Forelimb muscle (tissue), 1 donor: Measurements from ENCODE around the gene MAN2B2. TPM values are rescaled to one million over a fixed set of nuclear protein-coding genes. Genes with fewer than 3 reads are reported as not detected.
"Not testable (repeated sequence)": the region's sequence is repeated elsewhere in the genome, so short reads cannot be mapped to it uniquely, and the experiment has no call there.

Source experiments
- DNase-seq: peaks from one replicate; pipeline ENCODE4 v3.0.0-alpha.2; 2013; ENCODE audit warnings: low read depth
- polyA plus RNA-seq: library from polyadenylated mRNA; unstranded; fragments of 120-200 nt; gene quantifications from one replicate; pipeline ENCODE4 v1.2.1, GENCODE V29; 2013; ENCODE audit not compliant: insufficient read length

MAN2B2 gene
- polyA plus RNA-seq, 1 donor: 5.6 TPM

GRCh38 chr4:6641971-6642320 lies 67.0 kb downstream of the MAN2B2 start:
- no peak for DNase-seq

DNA sequence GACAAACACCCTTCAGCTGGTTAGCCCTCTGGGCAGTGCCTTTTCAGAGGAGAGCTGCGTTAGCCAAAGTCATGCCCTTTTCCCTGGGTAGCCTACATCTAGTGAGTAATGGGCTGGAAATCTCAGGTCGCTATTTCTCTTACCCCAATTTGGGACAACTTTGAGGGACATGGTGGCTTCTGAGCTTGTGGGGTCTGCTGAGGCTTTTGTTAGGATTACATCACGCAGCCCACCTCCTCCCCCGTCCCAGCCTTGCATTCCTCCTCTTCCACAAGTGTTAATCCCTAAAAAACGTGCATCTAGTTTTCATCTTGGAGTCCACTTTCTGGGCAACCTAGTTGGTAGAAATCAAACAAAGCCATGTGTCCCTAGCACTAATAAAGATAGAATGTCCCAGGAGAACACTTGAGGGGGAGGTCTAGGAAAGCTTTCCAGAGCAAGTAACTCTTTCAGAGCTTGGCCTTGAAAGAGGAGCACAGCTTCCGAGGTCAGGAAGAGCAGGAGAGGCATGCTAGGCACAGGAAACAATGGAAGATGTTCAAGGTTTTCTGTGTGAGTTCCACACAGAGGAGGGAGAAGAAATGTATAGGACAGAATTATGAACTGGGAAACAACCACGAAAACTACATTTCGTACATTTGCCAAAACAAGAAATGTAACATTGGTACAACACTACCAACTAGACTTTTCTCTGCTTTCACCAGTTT lies 68.3 kb downstream of the MAN2B2 start:
- no peak for DNase-seq

GRCh38 chr4:6644792-6645530 lies 70.0 kb downstream of the MAN2B2 start:
- DNase-seq: no peak

- DNase-seq: no peak
These were observed 72.2 kb downstream of the MAN2B2 start for GRCh38 chr4:6647169-6647568.

GRCh38 chr4:6647582-6648230 lies 72.7 kb downstream of the MAN2B2 start:
- no peak for DNase-seq

GRCh38 chr4:6649216-6649615 lies 74.2 kb downstream of the MAN2B2 start:
- DNase-seq: no peak

DNA sequence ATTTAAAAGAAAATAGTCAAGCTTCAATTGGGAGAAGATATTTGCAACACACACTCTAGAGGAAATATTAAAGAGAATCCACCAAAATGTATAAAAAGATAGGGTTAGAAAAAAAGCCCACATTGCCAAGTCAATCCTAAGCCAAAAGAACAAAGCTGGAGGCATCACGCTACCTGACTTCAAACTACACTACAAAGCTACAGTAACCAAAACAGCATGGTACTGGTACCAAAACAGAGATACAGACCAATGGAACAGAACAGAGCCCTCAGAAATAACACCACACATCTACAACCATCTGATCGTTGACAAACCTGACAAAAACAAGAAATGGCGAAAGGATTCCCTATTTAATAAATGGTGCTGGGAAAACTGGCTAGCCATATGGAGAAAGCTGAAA lies 79.2 kb downstream of the MAN2B2 start:
- DNase-seq: not testable (repeated sequence)

DNA sequence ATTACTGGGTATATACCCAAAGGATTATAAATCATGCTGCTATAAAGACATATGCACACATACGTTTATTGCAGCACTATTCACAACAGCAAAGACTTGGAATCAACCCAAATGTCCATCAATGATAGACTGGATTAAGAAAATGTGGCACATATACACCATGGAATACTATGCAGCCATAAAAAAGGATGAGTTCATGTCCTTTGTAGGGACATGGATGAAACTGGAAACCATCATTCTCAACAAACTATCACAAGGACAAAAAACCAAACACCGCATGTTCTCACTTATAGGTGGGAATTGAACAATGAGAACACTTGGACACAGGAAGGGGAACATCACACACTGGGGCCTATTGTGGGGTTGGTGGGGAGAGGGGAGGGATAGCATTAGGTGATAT lies 80.3 kb downstream of the MAN2B2 start:
- DNase-seq: not testable (repeated sequence)

GRCh38 chr4:6655924-6656323 lies 80.9 kb downstream of the MAN2B2 start:
- no peak for DNase-seq

- no peak for DNase-seq
These were observed 82.5 kb downstream of the MAN2B2 start for GRCh38 chr4:6657242-6658208.

GRCh38 chr4:6658209-6658595 lies 83.2 kb downstream of the MAN2B2 start:
- DNase-seq: no peak

DNA sequence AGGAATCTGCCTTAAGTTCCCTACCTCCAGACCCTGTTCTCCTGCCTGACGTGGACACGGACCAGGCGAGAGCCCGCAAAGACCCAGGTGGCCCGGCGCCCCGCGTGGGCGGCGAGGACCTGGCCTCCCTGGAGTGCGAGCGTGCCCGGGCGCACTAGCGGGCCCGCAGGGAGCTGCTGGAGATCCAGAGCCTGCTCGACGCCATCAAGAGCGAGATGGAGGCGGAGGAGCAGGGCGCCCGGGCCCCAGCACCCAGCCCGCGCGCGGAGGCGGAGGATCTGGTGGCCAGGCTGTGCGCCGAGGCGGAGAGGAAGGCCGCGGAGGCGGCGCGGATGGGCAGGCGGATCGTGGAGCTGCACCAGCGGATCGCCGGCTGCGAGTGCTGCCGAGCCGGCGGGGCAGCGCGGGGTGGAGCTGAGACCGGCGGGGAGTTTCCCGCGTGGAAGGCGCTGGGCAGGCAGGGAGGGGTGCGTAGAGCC lies 83.6 kb downstream of the MAN2B2 start:
- no peak for DNase-seq

DNA sequence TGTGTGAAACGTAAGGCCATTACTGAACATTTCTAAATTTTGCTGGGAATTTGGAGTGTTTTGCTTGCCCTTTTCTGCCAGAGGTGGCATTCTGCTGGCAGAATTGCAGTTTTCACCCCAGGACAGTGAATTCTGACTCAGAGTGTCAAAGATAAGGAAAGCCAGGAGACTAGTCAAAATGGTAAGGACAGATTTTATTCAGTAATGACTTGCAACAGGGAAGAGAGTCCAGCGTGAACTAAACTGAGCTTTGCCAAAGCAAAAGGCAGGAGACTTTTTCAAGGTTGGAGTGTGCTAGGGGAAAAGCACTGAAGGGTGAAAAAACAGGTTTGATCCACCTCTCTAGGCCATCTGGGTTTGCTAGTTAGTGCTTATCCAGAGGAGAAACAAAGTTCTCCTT lies 84.9 kb downstream of the MAN2B2 start:
- DNase-seq: no peak

- DNase-seq: no peak
These were observed 85.4 kb downstream of the MAN2B2 start for GRCh38 chr4:6660430-6660829.

- DNase-seq: no peak
These were observed 87.6 kb downstream of the MAN2B2 start for GRCh38 chr4:6662591-6662990.

DNA sequence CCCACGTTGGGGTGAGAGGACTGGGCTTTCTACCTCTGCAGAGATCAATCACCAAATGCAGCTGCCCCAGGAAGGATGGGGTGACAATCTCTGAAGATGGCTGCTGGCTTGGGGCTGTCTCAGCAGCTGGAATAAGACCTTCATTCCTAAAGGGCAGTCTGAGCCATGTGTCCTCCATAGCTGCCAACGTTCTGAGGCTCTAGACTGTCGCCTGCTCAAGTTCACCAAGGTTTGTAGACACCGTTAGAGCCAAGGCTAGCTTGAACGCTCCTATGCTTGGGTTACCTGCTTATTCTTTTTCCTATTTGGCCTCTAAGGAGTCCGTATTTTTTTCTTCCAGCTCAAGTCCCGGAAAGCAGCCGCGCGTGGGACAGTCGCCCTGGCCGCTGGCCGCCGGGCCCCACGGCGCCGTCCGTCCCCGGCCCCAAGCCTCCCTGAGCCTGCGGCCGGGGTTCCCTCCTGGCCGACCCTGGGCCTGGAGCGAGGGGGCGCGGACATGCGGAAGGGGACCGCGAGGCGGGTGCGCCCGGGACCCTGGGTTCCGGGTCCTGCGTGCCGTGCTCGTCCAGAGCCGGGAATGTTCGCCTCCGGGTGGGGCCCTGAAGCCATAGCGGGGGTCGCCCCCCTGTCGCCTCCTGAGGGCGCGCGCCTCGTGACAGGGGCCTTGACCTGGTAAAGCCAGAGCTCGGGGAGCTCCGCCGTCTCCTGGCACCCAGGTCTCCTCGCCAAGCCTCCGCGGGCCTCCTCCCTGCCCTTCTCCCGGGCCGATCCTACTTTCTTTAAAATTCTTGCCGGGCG lies 88.8 kb downstream of the MAN2B2 start:
- DNase-seq: no peak

DNA sequence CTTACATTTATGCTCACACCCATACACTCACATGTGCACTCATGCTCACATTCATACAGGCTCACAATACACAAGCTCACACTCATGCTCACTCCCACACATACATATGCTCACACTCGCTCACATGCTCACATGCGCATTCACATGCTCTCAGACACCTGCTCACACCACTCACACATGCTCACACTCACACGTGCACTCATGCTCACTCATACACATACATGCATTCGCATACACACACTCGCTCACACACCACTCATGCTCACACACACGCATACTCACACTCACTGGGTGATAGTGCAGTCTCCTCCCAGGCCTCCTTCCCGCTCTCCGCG lies 90.3 kb downstream of the MAN2B2 start:
- no peak for DNase-seq

DNA sequence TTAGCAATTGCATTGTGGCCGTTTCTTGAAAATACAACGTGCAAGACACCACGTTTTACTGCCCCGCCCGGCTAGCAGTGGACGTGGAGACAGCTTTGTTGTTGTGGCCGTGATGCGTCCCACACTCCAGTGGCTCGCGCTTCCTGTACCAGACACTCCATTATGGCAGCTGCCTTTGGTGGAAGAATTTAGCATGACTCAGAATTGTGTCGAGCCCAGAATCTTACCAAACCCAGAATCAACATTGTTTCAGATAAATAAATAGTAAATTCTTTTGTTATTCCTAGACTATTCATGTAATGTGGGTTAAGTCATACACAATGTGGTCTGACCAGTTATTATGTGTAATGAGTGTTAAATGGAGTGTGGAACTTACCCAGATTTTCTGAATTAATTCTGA lies 93.4 kb downstream of the MAN2B2 start:
- DNase-seq: no peak

DNA sequence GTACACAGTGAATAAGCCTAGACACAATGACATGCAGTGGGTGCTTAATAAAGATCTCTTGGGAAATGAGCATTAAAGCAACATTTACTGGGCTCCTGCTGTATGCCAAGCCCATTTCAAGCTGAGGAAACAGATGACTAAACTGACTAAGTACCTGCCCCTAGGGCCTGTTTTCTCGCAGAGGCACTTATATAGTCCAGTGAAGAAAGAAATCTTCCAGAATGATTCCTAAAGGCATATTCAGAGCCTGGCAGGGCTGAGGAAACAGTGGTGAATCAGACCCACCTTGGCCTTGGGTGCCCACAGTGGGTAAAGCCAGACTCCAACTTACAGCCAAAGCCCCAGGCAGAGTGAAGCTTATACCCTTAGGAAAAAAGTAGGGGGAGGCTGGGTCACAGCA lies 96.7 kb downstream of the MAN2B2 start:
- no peak for DNase-seq

- no peak for DNase-seq
These were observed 97.1 kb downstream of the MAN2B2 start for GRCh38 chr4:6672131-6672530.
